Transverse colon (tissue), 3 donors: Measurements from ENCODE around the gene VPS13C.

Experiments used
- EP300 ChIP-seq: sonication (generic); formaldehyde crosslinking; IDR thresholded peaks from one replicate; pipeline ENCODE4 v1.6.1; 2017; ENCODE audit warnings: antibody characterized with exemption, low read depth
- POLR2A ChIP-seq: fragments of 450-650 bp; IDR thresholded peaks from one replicate; pipeline ENCODE4 v1.6.1; 2016; ENCODE audit warnings: antibody characterized with exemption, mild to moderate bottlenecking, moderate library complexity
- TF ChIP-seq, protein P1 (sequence below), 5 experiments: fragments of 200-600 bp in 3 of 5; fragments of 450-650 bp in 2 of 5; sonication (generic) in 3 of 5; IDR thresholded peaks; 1 replicate in 2 of 5; 2 replicates in 3 of 5; pipeline ENCODE4 v1.5.1; 2016 to 2017; ENCODE audit warnings: antibody characterized with exemption in 5 of 5, inconsistent platforms in 3 of 5, mild to moderate bottlenecking in 2 of 5, moderate library complexity in 1 of 5

- TF ChIP-seq, protein P1, sequence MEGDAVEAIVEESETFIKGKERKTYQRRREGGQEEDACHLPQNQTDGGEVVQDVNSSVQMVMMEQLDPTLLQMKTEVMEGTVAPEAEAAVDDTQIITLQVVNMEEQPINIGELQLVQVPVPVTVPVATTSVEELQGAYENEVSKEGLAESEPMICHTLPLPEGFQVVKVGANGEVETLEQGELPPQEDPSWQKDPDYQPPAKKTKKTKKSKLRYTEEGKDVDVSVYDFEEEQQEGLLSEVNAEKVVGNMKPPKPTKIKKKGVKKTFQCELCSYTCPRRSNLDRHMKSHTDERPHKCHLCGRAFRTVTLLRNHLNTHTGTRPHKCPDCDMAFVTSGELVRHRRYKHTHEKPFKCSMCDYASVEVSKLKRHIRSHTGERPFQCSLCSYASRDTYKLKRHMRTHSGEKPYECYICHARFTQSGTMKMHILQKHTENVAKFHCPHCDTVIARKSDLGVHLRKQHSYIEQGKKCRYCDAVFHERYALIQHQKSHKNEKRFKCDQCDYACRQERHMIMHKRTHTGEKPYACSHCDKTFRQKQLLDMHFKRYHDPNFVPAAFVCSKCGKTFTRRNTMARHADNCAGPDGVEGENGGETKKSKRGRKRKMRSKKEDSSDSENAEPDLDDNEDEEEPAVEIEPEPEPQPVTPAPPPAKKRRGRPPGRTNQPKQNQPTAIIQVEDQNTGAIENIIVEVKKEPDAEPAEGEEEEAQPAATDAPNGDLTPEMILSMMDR (IDR thresholded peaks at IDR 0.05) = no peak
- TF ChIP-seq POLR2A (no peak), EP300 (no peak)
These were observed 483 bp downstream of the VPS13C start for GRCh38 chr15:62059816-62060112.
